Left kidney (tissue), 2 donors: ENCODE data around the gene DPYSL3. TPM values are rescaled to one million over a fixed set of nuclear protein-coding genes. Genes with fewer than 3 reads are reported as not detected.
A peak's percentile ranks its signal among the peaks of the same experiment; 100 is the strongest.

Source experiments
- DNase-seq: peaks from one replicate; pipeline ENCODE4 v3.0.0-alpha.2; 2013
- polyA plus RNA-seq: library from polyadenylated mRNA; unstranded; fragments of 120-200 nt; gene quantifications from one replicate; pipeline ENCODE4 v1.2.1, GENCODE V29; 2013; ENCODE audit not compliant: insufficient read length

DPYSL3 gene
- polyA plus RNA-seq, 1 donor: 33.8 TPM

DNA sequence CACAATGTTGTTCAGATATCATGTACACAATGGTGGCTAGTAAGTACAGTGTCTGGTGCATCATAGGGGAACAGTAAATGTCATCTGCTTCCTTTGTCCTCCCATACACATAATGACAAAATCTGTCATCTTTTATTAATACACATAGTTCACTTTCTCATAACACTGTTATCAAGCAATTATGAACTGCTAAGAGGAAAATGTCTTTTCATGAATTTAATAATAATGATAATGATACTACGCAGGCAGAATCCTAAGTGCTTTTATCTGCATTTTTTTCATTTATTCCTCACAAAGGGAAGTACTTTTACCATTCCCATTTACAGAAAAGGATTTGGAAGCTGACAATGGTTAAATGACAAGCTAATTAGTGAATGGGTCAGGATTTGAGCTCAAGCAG is 35.7 kb downstream of the DPYSL3 start:
- DNase-seq: no peak

DNA sequence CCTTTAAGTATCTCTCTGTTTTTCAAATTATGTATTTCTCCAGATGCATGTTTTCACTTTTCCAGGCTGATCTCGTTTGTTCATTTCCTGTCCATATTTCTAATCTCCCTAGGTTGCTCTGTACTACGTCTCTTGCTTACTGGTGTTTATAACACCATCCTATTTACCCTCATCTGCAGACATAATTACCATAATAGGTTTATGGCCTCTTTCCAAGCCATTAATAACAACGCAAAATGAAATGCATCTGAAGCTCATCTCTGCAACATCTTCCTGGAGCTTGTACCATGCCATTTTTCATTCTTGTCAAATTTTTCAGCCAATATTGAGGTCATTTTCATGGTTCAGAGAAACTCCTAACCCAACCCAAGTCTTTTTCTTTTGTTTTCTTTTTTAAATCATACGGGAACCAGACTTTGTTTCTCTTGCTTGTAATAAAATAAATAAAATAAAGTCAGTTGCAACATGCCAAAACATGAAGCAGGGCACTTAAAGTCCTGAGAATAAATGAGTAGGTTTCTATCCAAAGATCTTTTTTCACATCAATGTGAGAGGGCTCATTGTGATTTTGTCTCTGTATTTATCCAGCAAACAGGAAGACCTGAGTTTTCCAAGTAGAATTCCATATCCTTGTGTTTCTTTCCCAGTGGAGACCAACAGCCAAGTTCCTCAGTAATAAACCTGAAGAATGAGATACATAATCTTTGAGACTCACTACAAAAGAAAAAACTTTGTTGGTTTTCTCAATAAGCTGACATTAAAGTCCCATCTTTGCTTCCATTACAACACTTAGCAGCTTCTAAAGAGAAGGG is 37.0 kb downstream of the DPYSL3 start:
- DNase-seq: no peak

DNA sequence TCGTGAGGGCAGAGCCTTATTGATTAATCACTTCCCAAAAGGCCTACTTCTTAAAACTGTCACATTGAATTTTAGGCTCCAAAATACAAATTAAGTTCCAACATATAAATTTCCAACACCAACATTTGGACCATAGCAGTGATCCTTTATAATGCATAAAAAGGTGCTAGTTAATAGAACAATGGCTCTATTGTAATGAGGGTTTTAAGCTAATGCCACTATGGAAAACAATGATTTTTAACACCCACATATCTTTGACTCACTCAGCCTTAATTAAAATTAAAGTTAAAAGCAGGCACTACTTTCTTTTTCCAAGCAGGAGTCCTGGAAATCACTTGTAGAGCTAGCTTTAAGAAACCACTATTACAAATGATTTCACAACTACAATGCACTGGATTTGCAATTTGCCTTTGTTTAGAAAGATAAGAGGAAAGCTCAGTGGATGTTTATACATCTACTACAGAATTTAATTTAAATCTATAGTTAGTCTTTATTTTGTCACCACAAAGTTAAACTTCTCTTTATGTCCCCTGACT is 41.8 kb downstream of the DPYSL3 start:
- DNase-seq: no peak

DNA sequence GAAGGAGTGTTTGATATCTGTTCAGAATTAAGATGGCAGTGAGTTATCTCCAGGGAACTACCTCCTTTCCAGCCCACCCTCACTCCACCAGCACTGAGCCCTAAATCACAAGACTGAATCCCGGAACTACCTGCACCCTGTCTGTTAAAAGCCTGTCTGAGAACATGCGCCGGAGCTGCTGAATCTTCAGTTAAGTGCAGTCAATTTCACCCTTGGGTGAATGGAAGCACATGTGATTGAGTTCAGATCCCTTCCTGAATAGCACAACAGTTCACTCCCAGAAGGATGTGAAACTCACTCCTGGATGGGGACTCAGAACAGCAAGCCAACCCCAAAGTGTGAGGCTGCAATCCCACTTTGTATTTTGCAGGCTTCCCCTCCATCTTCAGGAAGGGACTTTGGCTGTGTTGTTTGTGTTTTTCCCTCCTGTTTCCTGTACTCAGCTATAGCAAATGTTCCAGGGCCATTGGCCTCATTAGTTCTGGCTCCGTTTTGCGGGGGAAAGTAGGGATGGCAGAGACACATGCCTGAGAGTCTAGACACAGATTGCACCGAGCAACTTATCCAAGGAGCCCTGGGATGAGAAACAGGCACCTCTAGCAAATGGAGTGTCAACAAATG is 43.4 kb downstream of the DPYSL3 start:
- DNase-seq: no peak

DNA sequence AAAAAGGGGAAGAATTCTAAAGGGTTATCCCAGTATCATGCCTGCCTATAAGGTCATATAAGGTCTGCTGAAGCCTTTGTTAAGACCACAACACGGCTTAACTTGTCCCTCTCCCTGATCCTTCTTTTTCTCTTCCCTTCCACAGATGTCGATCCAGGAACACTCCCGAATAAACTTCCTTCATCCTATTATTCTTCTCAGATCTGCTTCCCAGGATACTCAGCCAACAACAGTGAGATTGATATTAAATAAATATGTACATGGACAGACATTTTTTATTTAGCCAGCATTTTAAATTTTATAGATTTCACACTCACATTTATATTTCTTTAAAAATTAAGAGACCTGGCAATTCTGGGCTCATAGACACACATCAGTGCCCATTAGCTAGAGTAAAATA is 44.1 kb downstream of the DPYSL3 start:
- DNase-seq: no peak

DNA sequence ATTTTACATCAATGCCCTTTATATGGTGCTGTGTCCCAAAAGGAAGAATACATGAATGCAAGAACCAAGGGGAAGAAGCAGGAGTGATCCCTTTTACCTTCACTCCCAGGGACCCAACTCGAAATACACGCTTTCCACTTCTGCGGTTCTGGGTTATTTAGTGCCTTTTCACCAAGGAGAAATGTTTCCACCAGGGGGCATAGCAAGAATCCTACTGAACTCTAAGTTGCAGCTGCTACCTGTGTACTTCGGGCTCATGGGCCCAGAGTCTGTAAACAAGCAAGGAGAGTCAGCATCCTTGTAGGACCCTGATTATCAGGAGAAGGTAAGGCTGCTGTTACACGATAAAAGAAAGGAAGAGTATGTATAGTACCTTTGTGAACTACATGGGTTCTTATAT is 45.7 kb downstream of the DPYSL3 start:
- no peak for DNase-seq

DNA sequence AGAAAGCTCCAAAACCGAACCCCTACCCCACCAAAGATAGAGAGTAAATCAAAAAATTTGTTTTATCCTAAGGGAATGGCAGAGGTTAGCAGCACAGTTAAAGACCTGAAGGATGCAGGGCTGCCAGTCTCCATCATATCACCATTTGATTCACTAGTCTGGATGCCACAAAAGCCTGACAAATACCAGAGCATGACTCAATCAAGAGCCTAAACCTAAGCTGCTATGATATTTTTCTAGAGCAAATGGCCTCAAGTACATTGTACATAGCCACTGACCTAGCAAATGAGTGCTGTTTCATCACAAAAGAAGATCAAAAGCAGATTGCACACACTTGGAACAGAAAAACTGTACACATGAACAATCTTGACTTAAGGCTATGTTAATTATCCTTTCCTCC is 48.0 kb downstream of the DPYSL3 start:
- no peak for DNase-seq

DNA sequence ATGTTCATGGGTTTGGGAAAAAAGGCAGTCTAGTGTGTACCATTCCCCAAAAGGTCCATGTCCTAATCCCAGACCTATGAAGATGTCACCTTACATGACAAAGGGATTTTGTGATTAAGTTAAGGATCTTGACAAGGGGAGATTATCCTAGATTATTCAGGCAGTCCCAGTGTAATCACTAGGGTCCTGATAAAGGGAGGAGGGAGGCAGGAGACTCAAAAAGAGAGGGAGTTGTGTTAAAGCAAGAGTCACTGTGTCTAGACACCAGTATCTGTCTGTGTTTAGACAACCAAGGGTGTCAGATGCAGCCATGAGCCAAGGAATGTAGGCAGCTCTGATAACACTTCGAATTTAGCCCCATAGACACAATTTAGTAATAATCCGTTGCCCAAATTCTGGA is 49.5 kb downstream of the DPYSL3 start:
- DNase-seq: no peak

DNA sequence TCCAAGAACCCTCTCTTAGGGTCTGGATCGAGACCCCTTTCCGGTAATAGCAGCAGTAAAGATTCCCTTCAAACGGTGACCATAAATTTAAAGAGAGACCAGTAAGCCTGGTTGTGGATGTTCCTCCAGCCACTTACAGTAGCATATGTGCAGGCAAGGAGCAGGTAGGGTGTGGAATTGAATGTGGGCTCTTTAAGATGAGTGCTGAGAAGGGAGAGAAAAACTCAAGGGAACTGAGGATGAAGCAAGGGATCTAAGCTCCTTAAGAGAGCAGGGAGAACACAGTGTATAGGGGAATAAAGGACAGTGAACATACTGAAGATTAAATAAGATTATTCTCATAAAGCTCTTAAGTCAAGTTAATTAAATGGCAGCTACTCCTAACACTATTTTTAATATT is 51.3 kb downstream of the DPYSL3 start:
- no peak for DNase-seq

DNA sequence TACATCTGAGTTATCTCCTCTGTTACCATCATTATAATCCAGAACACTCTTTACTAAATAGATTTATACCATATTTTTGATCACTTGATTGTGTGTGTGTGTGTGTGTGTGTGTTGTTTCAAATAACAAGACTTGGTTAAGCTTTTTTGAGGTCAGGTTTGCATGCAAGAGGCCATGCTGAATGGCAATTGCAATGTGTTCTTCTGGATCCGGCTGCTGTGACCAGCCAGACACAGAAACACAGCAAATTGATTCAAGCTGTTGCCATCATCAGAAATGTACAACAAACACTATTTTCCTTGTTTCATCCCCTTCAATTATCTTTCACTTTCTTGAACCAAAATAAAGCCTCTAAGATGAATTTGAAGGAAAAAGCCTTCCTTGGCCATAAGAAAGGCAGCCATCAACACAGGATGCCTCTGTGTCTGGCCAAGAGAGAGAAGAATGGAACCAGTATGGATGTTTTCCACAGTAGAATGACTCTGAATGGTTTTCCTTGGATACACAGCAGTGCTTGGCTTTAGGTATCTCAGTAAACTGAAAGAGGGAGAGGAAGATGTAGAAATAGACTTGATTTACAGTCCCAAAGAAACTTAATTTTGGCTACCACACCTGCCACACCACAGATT is 53.9 kb downstream of the DPYSL3 start:
- no peak for DNase-seq

DNA sequence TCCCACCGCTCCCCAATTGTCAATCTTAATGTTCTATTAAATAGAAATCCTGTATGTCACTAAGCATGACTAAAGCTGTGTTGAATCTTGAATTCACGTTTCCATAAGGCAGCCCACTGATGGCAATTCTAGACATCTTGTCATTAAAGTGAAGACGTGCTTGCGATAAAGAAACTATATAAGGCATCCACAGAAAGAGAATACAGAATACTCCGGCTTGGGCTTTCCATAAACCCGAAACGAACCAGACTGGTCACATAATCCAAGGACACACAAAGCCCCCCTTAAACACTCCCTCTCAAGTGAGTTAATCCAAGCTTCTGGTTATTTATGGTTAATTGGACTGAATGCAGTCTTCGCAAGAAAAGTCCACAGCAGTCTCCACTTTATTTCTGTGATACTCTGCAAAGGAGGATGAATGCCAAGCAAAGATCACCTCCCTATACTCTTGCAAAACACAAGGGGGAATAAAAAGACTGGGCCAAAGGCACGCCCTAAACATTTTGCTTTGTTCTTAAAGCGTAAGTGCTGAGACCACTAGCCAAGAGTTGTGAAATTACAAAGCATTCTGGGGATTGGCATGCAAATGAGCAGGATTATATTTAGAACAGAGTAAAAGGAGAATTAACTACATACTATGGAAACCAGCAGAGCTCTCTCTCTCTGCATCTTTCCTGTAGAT is 54.7 kb downstream of the DPYSL3 start:
- DNase-seq: no peak

DNA sequence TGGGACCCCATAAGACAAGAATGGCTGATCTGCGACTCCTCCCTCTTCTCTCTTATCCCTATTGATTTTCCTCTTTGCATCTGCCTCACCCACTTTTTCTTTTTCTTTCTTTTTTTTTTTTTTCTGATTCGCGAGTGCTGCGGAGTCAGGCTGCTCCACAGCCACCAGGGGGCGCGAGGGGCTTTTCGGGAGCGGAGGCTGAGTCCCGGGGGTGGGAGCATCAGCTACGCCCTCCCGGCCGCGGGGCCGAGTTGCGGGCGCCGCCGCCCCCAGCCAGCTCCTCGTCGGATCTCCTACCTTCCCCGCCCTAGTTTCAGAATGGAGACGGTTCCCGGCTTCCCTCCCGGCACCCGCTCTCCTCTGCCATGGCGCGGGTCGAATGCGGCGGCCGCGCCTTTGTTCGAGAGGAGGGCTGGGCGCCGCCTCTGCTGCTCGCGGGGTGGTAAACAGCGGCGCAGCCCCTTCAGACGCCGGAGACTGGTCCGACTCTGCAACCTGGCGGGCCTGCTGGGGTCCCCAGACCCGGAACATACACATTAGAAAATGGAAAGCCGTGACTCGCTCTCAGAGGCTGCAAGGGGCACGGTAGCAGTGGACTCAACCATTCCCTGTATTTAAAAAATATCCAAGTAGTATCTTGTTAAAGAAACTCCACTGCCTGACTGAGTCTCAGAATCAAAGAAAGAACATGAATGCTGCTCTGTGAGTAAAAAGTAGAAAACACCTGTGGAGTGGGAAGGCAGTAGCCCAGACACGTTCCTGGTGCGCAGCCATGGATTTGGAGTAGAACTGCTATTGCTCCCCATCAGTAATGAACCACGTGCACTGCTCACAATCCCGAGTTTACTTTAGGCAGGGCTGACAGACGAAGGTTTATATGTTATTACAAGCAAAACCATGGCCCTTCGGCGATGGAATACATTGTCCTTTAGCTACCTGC is 55.7 kb downstream of the DPYSL3 start:
- peak; percentile 92 for DNase-seq

DNA sequence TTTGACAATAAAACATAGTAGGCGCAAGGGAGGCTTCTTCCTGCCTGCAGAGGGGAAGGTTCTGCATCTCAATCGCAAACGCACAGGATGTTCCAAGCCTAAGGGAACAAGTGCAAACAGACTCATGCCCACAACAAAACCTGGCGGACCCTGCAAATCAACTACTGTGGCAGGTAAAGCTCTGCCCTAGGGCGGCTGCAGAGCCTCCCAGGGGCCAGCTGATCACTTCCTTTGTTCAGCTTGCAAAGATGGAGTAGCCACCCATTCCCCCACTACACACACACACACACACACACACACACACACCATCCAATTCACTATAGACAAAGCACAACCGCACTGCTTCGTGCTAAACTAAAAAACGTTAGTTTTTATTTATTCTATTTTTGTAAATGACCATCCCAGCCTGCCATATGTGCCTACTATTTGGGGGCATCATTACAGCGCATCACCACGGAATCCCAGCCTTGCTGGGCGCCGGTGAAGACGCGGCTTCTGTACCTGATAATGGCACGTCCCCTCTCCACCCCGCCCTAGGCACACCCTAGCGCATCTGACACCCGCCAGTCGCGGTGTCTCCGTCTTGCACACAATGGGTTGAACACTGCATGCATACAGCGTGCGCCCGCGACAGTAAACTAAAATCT is 57.6 kb downstream of the DPYSL3 start:
- no peak for DNase-seq

DNA sequence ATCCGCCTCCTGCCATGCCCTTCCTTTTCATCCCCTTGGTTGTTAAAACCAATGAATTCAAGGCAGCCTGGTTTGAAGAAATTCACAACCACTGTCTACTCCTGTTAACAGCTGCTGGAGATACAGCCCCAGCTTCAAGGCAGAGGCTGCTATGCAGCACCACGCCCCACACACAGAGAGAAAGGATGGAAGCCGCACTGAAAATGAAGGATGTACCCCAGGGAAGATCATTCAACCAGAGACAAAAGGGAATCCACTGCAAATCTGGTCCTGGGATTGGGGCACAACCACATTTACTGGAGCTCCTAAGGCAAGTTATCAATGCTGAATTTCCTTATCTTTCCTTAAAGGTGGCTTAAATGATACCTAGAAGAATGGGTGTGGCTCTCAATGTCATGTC is 58.7 kb downstream of the DPYSL3 start:
- no peak for DNase-seq

DNA sequence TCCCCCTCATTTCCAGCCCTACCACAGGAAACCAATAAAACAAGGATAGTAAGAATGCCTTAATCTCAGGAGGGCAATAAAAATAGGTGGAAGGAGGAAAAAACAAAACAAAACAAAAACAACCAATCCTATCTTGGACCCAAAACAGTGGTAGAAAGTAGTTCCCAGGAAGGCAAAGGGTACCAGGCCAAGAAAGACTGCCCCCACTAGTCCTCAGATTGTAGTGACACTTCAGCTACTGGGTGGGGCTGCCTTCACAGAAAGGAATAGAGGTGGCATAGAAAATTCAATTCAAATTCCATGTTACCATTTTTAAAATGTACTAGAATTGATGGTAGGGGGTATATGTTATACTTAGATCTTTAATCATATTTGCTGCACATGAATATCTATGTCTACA is 59.3 kb downstream of the DPYSL3 start:
- DNase-seq: no peak

DNA sequence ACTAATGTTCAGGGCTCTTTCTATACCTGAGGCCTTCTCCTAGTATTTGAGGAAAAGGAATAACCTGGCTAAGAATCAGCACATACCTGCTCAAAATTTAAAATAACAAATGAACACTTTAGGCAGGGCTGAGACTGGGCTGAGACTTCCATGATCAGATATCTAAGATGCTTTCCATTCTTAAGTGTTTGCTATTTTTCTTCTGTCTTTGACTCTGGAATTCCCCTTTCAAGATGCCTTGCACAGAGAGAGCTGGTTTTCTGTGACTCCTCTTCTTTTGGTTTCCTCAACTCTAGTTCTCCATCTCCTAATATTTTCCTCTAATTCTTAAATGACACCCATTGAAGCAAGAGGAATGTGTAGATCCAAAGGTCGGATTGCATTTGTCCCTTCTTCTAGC is 61.1 kb downstream of the DPYSL3 start:
- no peak for DNase-seq

DNA sequence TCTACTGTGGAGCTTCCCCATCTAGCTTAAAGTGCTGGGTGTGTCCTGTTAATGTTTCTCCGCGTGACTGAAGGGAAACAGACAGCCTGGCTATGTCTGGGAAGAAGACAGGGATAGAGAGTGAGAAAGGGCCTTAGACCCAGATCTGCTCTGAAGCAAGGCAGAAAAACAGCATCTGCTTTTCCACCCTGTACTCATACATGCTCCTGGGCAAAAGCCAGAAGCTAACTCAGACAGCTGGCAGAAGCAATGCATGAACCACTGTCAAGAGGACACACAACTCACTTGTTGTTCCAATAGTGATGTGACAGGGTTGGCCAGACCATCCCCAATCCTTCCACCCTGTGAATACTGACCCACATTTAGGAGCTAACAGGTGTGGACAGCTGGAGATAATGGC is 63.3 kb downstream of the DPYSL3 start:
- DNase-seq: no peak

DNA sequence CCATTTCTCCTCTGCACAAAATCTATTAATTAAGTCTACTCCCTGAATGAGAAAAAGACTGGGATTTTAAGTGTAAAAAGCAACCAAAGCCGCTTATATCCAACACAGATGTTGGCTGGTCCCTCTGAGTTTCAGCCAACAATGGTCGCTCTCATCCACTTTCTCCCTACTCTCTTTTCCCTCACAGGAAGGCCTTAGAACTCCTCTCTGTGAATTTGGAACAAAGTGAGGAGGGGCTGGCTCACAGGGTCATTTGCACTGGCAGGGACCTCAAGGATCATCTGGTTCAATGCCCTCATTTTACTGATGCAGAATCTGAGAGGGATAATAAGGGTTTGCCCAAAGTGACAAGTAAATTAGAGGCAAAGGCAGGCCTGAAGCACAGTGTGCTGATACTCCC is 64.0 kb downstream of the DPYSL3 start:
- DNase-seq: no peak

DNA sequence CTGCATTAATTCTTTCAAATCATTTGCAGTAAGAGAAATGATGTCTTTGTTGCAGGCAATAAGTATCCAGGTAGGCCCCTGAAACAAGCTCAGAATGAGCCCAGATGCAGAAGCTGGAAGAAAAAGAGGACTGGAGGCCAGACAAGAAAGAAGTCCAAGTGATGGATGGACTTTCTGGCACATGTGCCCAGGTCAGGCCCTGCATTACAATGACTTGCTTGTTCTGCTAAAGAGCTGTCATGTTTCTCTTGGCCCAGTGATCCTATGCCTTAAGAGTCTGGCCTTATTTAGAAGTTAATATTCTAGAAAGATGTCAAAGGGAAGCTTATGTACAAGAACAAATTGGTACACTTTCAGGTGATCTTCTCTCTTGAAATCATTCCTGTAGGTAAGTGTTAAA is 64.8 kb downstream of the DPYSL3 start:
- DNase-seq: no peak

DNA sequence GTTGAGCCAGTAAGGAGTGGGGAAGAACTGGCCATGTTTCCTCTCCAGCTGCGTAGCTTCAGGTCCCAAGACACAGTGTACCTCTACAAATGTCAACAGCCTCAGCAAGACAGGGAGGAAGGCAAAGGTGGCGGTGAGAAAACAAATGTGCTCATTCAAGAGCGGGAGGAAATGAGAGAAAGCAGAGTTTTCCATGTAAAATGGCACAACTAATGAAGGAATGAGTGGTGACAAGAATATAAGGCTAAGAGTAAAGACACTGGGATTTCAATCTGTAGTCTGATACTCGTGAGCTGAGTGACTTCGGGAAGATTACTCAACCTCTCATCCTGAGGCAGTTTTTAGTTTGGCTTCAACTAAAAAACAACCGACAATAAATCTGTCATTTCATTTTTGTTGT is 67.6 kb downstream of the DPYSL3 start:
- no peak for DNase-seq

DNA sequence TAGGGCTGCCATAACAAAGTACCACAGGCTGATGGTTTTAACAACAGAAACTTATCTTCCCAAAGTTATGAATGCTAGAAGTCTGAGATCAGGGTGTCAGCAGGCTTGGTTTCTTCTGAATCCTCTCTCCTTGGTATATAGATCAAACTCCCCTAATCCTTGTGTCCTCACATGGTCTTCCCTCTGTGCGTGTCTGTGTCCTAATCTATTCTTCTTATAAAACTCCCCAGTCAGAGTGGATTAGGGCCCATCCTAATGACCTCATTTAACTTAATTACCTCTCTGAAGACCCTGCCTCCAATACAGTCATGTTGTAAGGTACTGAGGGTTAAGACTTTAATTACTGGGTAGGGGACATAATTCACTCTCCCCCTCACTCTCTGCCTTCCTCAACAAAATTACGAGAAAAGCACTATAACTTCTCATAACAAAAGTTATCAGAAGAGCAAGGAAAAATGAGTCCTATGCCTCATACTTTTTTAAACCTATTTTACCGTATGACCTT is 68.6 kb downstream of the DPYSL3 start:
- DNase-seq: no peak
